Fibroblast of pulmonary artery (primary cell): ENCODE data around the gene PRKACB.
"Not testable (repeated sequence)": the region's sequence is repeated elsewhere in the genome, so short reads cannot be mapped to it uniquely, and the experiment has no call there.

Source experiments
- DNase-seq: peaks from one replicate; pipeline ENCODE4 v3.0.0-alpha.2; 2010; ENCODE audit warnings: low read depth
- H3K4me3 ChIP-seq: replicated peaks from 2 replicates; pipeline ENCODE4 v1.5.1; 2011; ENCODE audit warnings: low read depth, mild to moderate bottlenecking, control low read depth, low read length, moderate library complexity
- TF ChIP-seq, protein P1 (sequence below): IDR thresholded peaks from 2 replicates; pipeline ENCODE4 v1.5.1; 2011; ENCODE audit warnings: mild to moderate bottlenecking, control low read depth, low read length, inconsistent platforms; ENCODE audit errors: missing control alignments

PRKACB gene

GRCh38 chr1:84272401-84272800 lies 128.3 kb downstream of the PRKACB start:
- no peak for DNase-seq
- H3K4me3 ChIP-seq: no peak overlapping the region
- TF ChIP-seq, protein P1, sequence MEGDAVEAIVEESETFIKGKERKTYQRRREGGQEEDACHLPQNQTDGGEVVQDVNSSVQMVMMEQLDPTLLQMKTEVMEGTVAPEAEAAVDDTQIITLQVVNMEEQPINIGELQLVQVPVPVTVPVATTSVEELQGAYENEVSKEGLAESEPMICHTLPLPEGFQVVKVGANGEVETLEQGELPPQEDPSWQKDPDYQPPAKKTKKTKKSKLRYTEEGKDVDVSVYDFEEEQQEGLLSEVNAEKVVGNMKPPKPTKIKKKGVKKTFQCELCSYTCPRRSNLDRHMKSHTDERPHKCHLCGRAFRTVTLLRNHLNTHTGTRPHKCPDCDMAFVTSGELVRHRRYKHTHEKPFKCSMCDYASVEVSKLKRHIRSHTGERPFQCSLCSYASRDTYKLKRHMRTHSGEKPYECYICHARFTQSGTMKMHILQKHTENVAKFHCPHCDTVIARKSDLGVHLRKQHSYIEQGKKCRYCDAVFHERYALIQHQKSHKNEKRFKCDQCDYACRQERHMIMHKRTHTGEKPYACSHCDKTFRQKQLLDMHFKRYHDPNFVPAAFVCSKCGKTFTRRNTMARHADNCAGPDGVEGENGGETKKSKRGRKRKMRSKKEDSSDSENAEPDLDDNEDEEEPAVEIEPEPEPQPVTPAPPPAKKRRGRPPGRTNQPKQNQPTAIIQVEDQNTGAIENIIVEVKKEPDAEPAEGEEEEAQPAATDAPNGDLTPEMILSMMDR: no peak

DNA sequence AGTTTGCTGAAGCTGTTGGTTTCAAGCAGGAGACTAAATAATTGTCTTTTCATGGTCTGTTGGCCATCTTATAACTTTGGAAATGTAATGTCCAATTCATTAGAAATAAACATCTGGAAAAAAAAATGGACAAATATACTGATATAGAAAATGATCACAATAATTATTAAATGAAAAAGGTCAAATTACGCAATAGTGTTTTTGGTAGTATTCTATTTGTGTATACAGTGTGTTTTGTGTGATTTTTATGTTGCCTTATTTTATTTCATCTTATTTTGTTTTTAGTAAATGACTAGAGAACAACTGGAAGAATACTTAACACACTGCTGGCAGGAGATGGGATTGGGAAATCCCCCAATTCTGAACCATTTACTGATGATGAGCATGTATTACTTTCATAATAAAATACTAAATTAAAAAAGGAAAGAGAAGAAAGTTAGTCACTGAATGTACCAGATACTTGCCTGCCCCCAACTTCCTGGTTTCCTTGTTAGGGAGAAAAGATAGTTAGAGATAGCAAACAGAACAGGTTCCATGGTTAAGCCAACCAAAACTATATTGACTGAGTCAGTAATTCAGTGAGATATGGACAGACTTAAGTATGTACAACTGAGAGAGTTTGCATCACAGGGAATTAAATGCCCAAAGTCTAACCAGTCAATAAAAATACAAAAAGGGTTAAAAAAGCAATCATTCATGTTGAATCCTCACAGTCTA lies 133.4 kb downstream of the PRKACB start:
- TF ChIP-seq, protein P1: no peak
- no peak for DNase-seq

GRCh38 chr1:84278905-84279304 lies 134.8 kb downstream of the PRKACB start:
- no peak for DNase-seq
- TF ChIP-seq, protein P1: no peak
- no peak overlapping the region for H3K4me3 ChIP-seq

More for the DNA sequence above, 133.4 kb downstream of the PRKACB start:
- no peak overlapping the region for H3K4me3 ChIP-seq

- TF ChIP-seq, protein P1: no peak
- no peak for DNase-seq
- H3K4me3 ChIP-seq: no peak overlapping the region
Measured at GRCh38 chr1:84280912-84281311, 136.8 kb downstream of the PRKACB start.

DNA sequence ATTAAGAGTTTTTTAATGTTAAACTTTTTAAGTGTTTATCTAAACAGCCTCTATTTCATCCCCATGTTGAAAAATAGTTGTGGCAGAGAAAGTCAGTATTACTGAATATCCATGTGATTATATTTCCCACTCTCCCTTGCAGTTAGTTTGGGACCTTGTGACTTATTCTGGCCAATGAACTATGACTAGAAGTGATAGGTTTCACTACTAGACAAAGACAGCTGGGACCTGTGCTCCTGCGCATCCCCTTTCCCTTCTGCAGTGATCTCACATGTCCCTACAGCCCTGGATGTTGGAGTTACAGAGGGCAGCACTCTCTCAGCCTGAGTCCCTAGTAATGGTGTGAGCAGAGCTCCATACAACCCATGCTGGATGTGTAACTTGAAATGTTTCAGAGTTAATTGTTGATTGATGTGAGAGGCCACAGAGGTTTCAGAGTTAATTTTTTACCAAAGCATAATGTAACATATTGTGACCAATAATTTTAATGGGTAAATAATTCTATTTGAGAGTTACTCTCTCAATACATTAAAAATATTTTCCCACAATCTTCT lies 138.8 kb downstream of the PRKACB start:
- no peak for DNase-seq
- TF ChIP-seq, protein P1: no peak
- H3K4me3 ChIP-seq: no peak overlapping the region

- TF ChIP-seq, protein P1: no peak
- H3K4me3 ChIP-seq: no peak overlapping the region
Measured at GRCh38 chr1:84283381-84283780, 139.3 kb downstream of the PRKACB start.

GRCh38 chr1:84286071-84286470 lies 142.0 kb downstream of the PRKACB start:
- DNase-seq: no peak
- no peak overlapping the region for H3K4me3 ChIP-seq
- TF ChIP-seq, protein P1: no peak

More at GRCh38 chr1:84283381-84283780, 139.3 kb downstream of the PRKACB start:
- DNase-seq: peak; percentile 59

DNA sequence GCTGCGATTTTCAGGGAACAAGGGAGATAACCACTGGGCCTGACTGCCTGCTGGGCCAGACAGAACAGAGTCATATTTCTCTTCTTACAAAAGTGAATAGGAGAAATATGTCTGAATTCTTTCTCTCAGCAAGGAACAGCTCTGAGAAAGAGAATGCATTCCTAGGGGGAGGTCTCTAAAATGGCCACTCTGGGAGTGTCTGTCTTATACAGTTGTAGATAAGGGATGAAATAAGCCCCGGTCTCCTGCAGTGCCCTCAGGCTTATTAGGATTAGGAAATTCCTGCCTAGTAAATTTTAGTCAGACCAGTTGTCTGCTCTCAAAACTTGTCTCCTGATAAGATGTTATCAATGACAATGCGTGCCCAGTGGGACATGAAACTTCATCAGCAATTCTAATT lies 143.3 kb downstream of the PRKACB start:
- DNase-seq, H3K4me3 ChIP-seq: not testable (repeated sequence)
